ENCODE data around the gene CACTIN. TPM values are rescaled to one million over a fixed set of nuclear protein-coding genes. Genes with fewer than 3 reads are reported as not detected.

CACTIN gene
- total and polyA plus RNA-seq, 2 of the 8 experiments (the other 6 are each of a cell fraction or from before 2014, with no cell fraction given) = 25.8 to 29.9 TPM

GRCh38 chr19:3646336-3647092 is 19.9 kb upstream of the CACTIN start (continued):
- TF ChIP-seq ATF3 (IDR thresholded peaks at IDR 0.05; ENCODE audit: insufficient read depth, low read depth, low read length) = no peak
